HepG2 (cell line): ENCODE measurements around the gene RAB8A. TPM values are rescaled to one million over a fixed set of nuclear protein-coding genes. Genes with fewer than 3 reads are reported as not detected.
A peak's percentile ranks its signal among the peaks of the same experiment; 100 is the strongest.

Experiments
- FOSL2 ChIP-seq: sonication (generic); formaldehyde crosslinking; IDR thresholded peaks from 2 replicates; pipeline ENCODE4 v1.4.0; 2020; ENCODE audit warnings: missing genetic modification reagents
- GABPA ChIP-seq, 2 experiments: IDR thresholded peaks; 2 replicates each; pipeline ENCODE4 v1.6.1; 2011 to 2016; ENCODE audit warnings: low read depth in 2 of 2, low read length in 1 of 2, missing biosample characterization in 1 of 2, missing genetic modification characterization in 1 of 2
- HMG20B ChIP-seq: conservative IDR thresholded peaks from 2 replicates; pipeline ENCODE4 v1.6.1; 2016; ENCODE audit warnings: missing genetic modification reagents, missing compliant biosample characterization
- KDM2A ChIP-seq: sonication (generic); formaldehyde crosslinking; IDR thresholded peaks from 2 replicates; pipeline ENCODE4 v1.4.0; 2020; ENCODE audit warnings: low read depth, missing genetic modification reagents, borderline replicate concordance
- MTA1 ChIP-seq: sonication (generic); formaldehyde crosslinking; IDR thresholded peaks from 2 replicates; pipeline ENCODE4 v1.4.0; 2020; ENCODE audit warnings: missing genetic modification reagents, mild to moderate bottlenecking, borderline replicate concordance
- MTF2 ChIP-seq: sonication (generic); formaldehyde crosslinking; IDR thresholded peaks from 2 replicates; pipeline ENCODE4 v1.5.0; 2020; ENCODE audit warnings: missing genetic modification reagents, borderline replicate concordance
- NR2F6 ChIP-seq, 2 experiments: IDR thresholded peaks; 2 replicates each; pipeline ENCODE4 v1.6.1; 2016; ENCODE audit warnings: antibody characterized with exemption in 1 of 2, mild to moderate bottlenecking in 1 of 2
- PHF21A ChIP-seq: sonication (generic); formaldehyde crosslinking; IDR thresholded peaks from 2 replicates; pipeline ENCODE4 v1.5.0; 2020; ENCODE audit warnings: mild to moderate bottlenecking, missing genetic modification reagents
- RBFOX2 ChIP-seq: fragments of 200-400 bp; formaldehyde crosslinking; IDR thresholded peaks from 2 replicates; pipeline ENCODE4 v1.6.1; 2017; ENCODE audit warnings: low read depth, mild to moderate bottlenecking, low read length
- RFXAP ChIP-seq: sonication (generic); formaldehyde crosslinking; IDR thresholded peaks from 2 replicates; pipeline ENCODE4 v1.4.0; 2020; ENCODE audit warnings: missing genetic modification reagents, borderline replicate concordance
- SP4 ChIP-seq: sonication (generic); formaldehyde crosslinking; IDR thresholded peaks from 2 replicates; pipeline ENCODE4 v1.8.1; 2023; ENCODE audit warnings: mild to moderate bottlenecking, missing genetic modification reagents
- SRF ChIP-seq: IDR thresholded peaks from 2 replicates; pipeline ENCODE4 v1.6.1; 2011; ENCODE audit warnings: mild to moderate bottlenecking, low read depth, low read length, moderate library complexity
- TBP ChIP-seq: sonication (generic); formaldehyde crosslinking; IDR thresholded peaks from 2 replicates; pipeline ENCODE4 v1.5.0; 2020; ENCODE audit warnings: missing genetic modification reagents
- ZMYM3 ChIP-seq: sonication (generic); formaldehyde crosslinking; IDR thresholded peaks from 2 replicates; pipeline ENCODE4 v1.5.1; 2020; ENCODE audit warnings: mild to moderate bottlenecking, missing genetic modification reagents
- ZNF282 ChIP-seq: fragments of 450-650 bp; IDR thresholded peaks from 2 replicates; pipeline ENCODE4 v1.6.1; 2018; ENCODE audit not compliant: partially characterized antibody
- ZNF354B ChIP-seq: sonication (generic); formaldehyde crosslinking; IDR thresholded peaks from 2 replicates; pipeline ENCODE4 v1.8.0; 2022; ENCODE audit warnings: mild to moderate bottlenecking, missing genetic modification reagents
- ZNF430 ChIP-seq: sonication (generic); formaldehyde crosslinking; IDR thresholded peaks from 2 replicates; pipeline ENCODE4 v1.9.0; 2021; ENCODE audit warnings: mild to moderate bottlenecking, missing genetic modification reagents
- ZNF788 ChIP-seq: sonication (generic); formaldehyde crosslinking; IDR thresholded peaks from 2 replicates; pipeline ENCODE4 v1.5.0; 2020; ENCODE audit warnings: mild to moderate bottlenecking, missing genetic modification reagents, borderline replicate concordance
- ZNF790 ChIP-seq: sonication (generic); formaldehyde crosslinking; IDR thresholded peaks from 2 replicates; pipeline ENCODE4 v1.8.0; 2022; ENCODE audit warnings: missing genetic modification reagents, mild to moderate bottlenecking, borderline replicate concordance
- polyA plus RNA-seq, 8 experiments: library from polyadenylated mRNA; depleted of rRNA in 3 of 8; stranded (reverse) in 7 of 8; unstranded in 1 of 8; fragments of >200 nt; fragmentation: Illumina TruSeq in 4 of 8; extraction: Trizol in 4 of 8; gene quantifications; 2 replicates each; pipeline versions ENCODE4 v1.2.1 to v1.2.3, GENCODE V29; 2011 to 2016; ENCODE audit warnings: low read depth in 4 of 8, missing spikeins in 1 of 8, mixed read lengths in 1 of 8; ENCODE audit not compliant: insufficient read depth in 1 of 8
- total RNA-seq, 5 experiments: library from RNA; depleted of rRNA; stranded (reverse); fragments of >200 nt; fragmentation: Illumina TruSeq; extraction: Trizol; gene quantifications; 2 replicates each; pipeline ENCODE4 v1.2.3, GENCODE V29; 2016; ENCODE audit warnings: low read depth in 1 of 5
- TF ChIP-seq, protein P1 (sequence below): sonication (generic); formaldehyde crosslinking; IDR thresholded peaks from 2 replicates; pipeline ENCODE4 v1.5.0; 2020; ENCODE audit warnings: mild to moderate bottlenecking, missing genetic modification reagents, borderline replicate concordance
- TF ChIP-seq, protein P2 (sequence below): IDR thresholded peaks from 2 replicates; pipeline ENCODE4 v1.6.1; 2016; ENCODE audit warnings: mild to moderate bottlenecking, missing biosample characterization, missing genetic modification reagents
- TF ChIP-seq, protein P3 (sequence below): sonication (generic); formaldehyde crosslinking; IDR thresholded peaks from 2 replicates; pipeline ENCODE4 v1.4.0; 2020; ENCODE audit warnings: missing genetic modification reagents
- TF ChIP-seq, protein P4 (sequence below): sonication (generic); formaldehyde crosslinking; IDR thresholded peaks from 2 replicates; pipeline ENCODE4 v1.5.0; 2020; ENCODE audit warnings: missing genetic modification reagents

The RAB8A gene
- total and polyA plus RNA-seq, 2 of the 13 experiments (the other 11 are each of a cell fraction or from before 2014, with no cell fraction given): 36.7 to 45.0 TPM

DNA sequence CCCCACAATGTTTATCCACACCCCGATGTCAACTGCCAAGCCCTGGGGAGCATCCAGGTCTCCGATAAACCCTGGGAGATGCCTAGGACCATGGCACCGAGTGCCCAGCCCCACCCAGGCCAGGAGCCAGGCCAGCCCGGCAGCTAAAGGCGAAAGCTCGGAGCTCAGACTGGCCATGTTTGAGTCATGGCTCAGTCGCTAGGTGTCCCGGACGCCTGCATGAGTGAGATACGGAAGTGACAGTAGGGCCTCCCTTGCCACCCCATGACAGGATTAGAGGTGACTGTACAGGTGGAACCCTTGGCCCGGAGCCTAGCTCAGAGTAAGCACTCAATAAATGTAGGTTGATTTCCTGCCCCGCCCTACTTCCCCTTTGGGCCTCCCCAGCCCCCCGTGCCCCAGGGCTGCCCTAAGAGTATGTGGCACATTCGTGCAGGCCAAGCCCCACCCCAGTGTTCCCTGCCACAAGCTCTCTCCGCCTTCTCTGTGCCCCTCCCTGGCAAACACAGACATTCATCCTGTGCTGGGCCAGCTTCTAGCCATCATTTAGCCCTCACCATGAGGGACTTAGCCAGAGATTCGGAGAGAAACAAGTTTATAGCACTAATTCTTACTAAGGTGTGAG lies 41.2 kb upstream of the RAB8A start (continued):
- TF ChIP-seq ZNF788 (CRISPR knock-in tag) (peak; percentile 34; the same call in 1 of the 2 replicates), HMG20B (no peak), RBFOX2 (0 out of 2 replicates have a peak, but pooled peaks have one; percentile 26), FOSL2 (CRISPR knock-in tag) (peak; percentile 60; the same call in 1 of the 2 replicates), RFXAP (CRISPR knock-in tag) (no peak), NR2F6 (IDR thresholded peaks at IDR 0.05) (0 out of 2 replicates have a peak, but pooled peaks have one; percentile 8), NR2F6 (CRISPR knock-in tag; IDR thresholded peaks at IDR 0.05) (peak; percentile 51; the same call in 1 of the 2 replicates), ZNF282 (no peak), SP4 (peak; percentile 1; the same call in 1 of the 2 replicates), MTA1 (no peak), KDM2A (CRISPR knock-in tag) (peak; percentile 66; the same call in 1 of the 2 replicates), ZNF790 (CRISPR knock-in tag) (no peak), PHF21A (CRISPR knock-in tag) (peak; percentile 15; the same call in 1 of the 2 replicates), TBP (CRISPR knock-in tag) (no peak), ZNF354B (CRISPR knock-in tag) (no peak), GABPA (IDR thresholded peaks at IDR 0.05; ENCODE audit: low read depth, low read length) (no peak), GABPA (CRISPR knock-in tag; IDR thresholded peaks at IDR 0.05; ENCODE audit: low read depth) (peak; percentile 27; the same call in 1 of the 2 replicates), SRF (no peak), MTF2 (CRISPR knock-in tag) (no peak), ZNF430 (no peak), ZMYM3 (CRISPR knock-in tag) (no peak)
- TF ChIP-seq, protein P1, sequence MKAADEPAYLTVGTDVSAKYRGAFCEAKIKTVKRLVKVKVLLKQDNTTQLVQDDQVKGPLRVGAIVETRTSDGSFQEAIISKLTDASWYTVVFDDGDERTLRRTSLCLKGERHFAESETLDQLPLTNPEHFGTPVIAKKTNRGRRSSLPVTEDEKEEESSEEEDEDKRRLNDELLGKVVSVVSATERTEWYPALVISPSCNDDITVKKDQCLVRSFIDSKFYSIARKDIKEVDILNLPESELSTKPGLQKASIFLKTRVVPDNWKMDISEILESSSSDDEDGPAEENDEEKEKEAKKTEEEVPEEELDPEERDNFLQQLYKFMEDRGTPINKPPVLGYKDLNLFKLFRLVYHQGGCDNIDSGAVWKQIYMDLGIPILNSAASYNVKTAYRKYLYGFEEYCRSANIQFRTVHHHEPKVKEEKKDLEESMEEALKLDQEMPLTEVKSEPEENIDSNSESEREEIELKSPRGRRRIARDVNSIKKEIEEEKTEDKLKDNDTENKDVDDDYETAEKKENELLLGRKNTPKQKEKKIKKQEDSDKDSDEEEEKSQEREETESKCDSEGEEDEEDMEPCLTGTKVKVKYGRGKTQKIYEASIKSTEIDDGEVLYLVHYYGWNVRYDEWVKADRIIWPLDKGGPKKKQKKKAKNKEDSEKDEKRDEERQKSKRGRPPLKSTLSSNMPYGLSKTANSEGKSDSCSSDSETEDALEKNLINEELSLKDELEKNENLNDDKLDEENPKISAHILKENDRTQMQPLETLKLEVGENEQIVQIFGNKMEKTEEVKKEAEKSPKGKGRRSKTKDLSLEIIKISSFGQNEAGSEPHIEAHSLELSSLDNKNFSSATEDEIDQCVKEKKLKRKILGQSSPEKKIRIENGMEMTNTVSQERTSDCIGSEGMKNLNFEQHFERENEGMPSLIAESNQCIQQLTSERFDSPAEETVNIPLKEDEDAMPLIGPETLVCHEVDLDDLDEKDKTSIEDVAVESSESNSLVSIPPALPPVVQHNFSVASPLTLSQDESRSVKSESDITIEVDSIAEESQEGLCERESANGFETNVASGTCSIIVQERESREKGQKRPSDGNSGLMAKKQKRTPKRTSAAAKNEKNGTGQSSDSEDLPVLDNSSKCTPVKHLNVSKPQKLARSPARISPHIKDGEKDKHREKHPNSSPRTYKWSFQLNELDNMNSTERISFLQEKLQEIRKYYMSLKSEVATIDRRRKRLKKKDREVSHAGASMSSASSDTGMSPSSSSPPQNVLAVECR (CRISPR knock-in tag): peak; percentile 42; the same call in 1 of the 2 replicates
- TF ChIP-seq, protein P2, sequence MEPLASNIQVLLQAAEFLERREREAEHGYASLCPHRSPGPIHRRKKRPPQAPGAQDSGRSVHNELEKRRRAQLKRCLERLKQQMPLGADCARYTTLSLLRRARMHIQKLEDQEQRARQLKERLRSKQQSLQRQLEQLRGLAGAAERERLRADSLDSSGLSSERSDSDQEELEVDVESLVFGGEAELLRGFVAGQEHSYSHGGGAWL: no peak
- TF ChIP-seq, protein P3, sequence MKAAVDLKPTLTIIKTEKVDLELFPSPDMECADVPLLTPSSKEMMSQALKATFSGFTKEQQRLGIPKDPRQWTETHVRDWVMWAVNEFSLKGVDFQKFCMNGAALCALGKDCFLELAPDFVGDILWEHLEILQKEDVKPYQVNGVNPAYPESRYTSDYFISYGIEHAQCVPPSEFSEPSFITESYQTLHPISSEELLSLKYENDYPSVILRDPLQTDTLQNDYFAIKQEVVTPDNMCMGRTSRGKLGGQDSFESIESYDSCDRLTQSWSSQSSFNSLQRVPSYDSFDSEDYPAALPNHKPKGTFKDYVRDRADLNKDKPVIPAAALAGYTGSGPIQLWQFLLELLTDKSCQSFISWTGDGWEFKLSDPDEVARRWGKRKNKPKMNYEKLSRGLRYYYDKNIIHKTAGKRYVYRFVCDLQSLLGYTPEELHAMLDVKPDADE: no peak
- TF ChIP-seq, protein P4, sequence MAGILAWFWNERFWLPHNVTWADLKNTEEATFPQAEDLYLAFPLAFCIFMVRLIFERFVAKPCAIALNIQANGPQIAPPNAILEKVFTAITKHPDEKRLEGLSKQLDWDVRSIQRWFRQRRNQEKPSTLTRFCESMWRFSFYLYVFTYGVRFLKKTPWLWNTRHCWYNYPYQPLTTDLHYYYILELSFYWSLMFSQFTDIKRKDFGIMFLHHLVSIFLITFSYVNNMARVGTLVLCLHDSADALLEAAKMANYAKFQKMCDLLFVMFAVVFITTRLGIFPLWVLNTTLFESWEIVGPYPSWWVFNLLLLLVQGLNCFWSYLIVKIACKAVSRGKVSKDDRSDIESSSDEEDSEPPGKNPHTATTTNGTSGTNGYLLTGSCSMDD: no peak
